HFF-Myc (cell line): Measurements from ENCODE around the gene ITGB8.

Experiments
- DNase-seq: peaks from one replicate; pipeline ENCODE4 v3.0.0-alpha.2; 2011; ENCODE audit warnings: low read depth; ENCODE audit errors: extremely low read depth
- H3K4me3 ChIP-seq: replicated peaks from 2 replicates; pipeline ENCODE4 v1.5.1; 2011; ENCODE audit warnings: low read depth, mild to moderate bottlenecking, control low read depth, low read length
- CTCF ChIP-seq: IDR thresholded peaks from 2 replicates; pipeline ENCODE4 v1.5.1; 2012; ENCODE audit warnings: mild to moderate bottlenecking, low read depth, low read length, control low read depth; ENCODE audit errors: missing control alignments

ITGB8 gene

GRCh38 chr7:20314198-20314597 lies 16.5 kb upstream of the ITGB8 start:
- H3K4me3 ChIP-seq: no peak overlapping the region
- TF ChIP-seq CTCF: no peak
- DNase-seq: no peak

GRCh38 chr7:20316706-20317105 lies 14.0 kb upstream of the ITGB8 start:
- no peak for DNase-seq
- no peak for TF ChIP-seq CTCF
- no peak overlapping the region for H3K4me3 ChIP-seq

- DNase-seq: no peak
- H3K4me3 ChIP-seq: no peak overlapping the region
- TF ChIP-seq CTCF: no peak
Measured at GRCh38 chr7:20317413-20317812, 13.3 kb upstream of the ITGB8 start.

GRCh38 chr7:20318933-20319332 lies 11.8 kb upstream of the ITGB8 start:
- TF ChIP-seq CTCF: no peak
- DNase-seq: no peak
- H3K4me3 ChIP-seq: no peak overlapping the region

GRCh38 chr7:20320322-20320721 lies 10.4 kb upstream of the ITGB8 start:
- no peak for DNase-seq
- TF ChIP-seq CTCF: no peak
- no peak overlapping the region for H3K4me3 ChIP-seq

GRCh38 chr7:20320786-20321185 lies 9.9 kb upstream of the ITGB8 start:
- H3K4me3 ChIP-seq: no peak overlapping the region
- no peak for DNase-seq
- no peak for TF ChIP-seq CTCF

GRCh38 chr7:20323595-20323994 lies 7.1 kb upstream of the ITGB8 start:
- TF ChIP-seq CTCF: no peak
- H3K4me3 ChIP-seq: no peak overlapping the region
- no peak for DNase-seq
